ENCODE measurements around the gene ASPG. TPM values are rescaled to one million over a fixed set of nuclear protein-coding genes. Genes with fewer than 3 reads are reported as not detected.
A peak's percentile ranks its signal among the peaks of the same experiment; 100 is the strongest.

Gene ASPG
- total RNA-seq, 1 experiment from 2014 or later = not detected

GRCh38 chr14:104076743-104077142 is 8.8 kb upstream of the ASPG start:
- H3F3A ChIP-seq (ENCODE audit: insufficient read depth, low read depth) = no peaks in the 10 kb centered on the region
- no peaks in the 10 kb centered on the region for H3K4me1 ChIP-seq (replicated peaks; ENCODE audit: insufficient read depth)
- DNase-seq = no peak
- H3K27ac ChIP-seq = no peak overlapping the region
- no TSS peak for BruUV-seq (replicated peaks)
- H3K4me2 ChIP-seq = no peak overlapping the region
- no peaks in the 10 kb centered on the region for H3K36me3 ChIP-seq (ENCODE audit: low read depth)
- intact Hi-C loops (cut with micrococcal nuclease; ENCODE audit: unreplicated experiment) = loop anchor here (5.0 to 10.0 kb wide), 4 partner anchors 94 to 502 kb away; a partner anchor contains a TSS
- H4K20me1 ChIP-seq (ENCODE audit: insufficient read depth) = no peaks in the 10 kb centered on the region
- no peaks in the 10 kb centered on the region for H3K9me2 ChIP-seq (ENCODE audit: insufficient read depth)
- H3K27me3 ChIP-seq (ENCODE audit: insufficient read depth, low read depth) = peaks cover 14% of the 10 kb centered on the region; the same call in 1 of the 2 replicates
- H3K4me3 ChIP-seq = no peak overlapping the region
- TF ChIP-seq EZH2 (IDR thresholded peaks at IDR 0.05; ENCODE audit: low read depth) = no peak
- TF ChIP-seq, protein P1, sequence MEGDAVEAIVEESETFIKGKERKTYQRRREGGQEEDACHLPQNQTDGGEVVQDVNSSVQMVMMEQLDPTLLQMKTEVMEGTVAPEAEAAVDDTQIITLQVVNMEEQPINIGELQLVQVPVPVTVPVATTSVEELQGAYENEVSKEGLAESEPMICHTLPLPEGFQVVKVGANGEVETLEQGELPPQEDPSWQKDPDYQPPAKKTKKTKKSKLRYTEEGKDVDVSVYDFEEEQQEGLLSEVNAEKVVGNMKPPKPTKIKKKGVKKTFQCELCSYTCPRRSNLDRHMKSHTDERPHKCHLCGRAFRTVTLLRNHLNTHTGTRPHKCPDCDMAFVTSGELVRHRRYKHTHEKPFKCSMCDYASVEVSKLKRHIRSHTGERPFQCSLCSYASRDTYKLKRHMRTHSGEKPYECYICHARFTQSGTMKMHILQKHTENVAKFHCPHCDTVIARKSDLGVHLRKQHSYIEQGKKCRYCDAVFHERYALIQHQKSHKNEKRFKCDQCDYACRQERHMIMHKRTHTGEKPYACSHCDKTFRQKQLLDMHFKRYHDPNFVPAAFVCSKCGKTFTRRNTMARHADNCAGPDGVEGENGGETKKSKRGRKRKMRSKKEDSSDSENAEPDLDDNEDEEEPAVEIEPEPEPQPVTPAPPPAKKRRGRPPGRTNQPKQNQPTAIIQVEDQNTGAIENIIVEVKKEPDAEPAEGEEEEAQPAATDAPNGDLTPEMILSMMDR (conservative IDR thresholded peaks at IDR 0.05) = no peak
- no peak overlapping the region for H2AFZ ChIP-seq
- ChIA-PET POLR2A (ENCODE audit: unreplicated experiment) (no interaction called here), CTCF (interaction anchor here (0.6 kb wide), 1 partner anchor 225 kb away, joined by 6 read pairs; no protein-coding TSS in a partner anchor)
- H3K9me3 ChIP-seq (ENCODE audit: insufficient read depth, low read depth) = no peaks in the 10 kb centered on the region; the same call in 1 of the 2 replicates
- no peaks in the 10 kb centered on the region for H3K79me2 ChIP-seq (ENCODE audit: low read depth)

DNA sequence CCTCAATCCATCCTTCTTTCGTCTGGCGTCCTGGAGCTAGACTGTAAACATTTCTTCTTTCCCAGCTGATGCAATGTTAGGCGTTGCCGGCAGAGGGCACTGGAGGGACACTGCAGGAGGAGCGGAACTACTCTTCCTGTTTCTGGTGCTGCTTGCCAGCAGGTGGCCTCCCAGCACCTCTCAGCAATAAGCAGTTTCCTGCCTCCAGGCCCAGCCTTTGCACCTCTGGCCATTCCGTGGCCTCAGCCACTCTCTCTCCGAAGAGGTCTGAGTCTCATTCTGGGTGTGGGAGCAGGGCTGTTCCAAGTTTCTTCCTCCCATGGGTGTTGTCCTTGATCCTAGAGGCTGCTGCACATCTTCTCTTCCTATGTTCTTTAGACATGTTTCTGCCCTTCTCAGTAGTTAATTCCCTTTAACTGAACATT is 7.5 kb upstream of the ASPG start:
- intact Hi-C loops (cut with micrococcal nuclease; ENCODE audit: unreplicated experiment) = loop anchor here (1.0 to 10.0 kb wide), 6 partner anchors 53 to 563 kb away; a partner anchor contains a TSS
- Histone ChIP-seq H3F3A (ENCODE audit: insufficient read depth, low read depth) (no peaks in the 10 kb centered on the region), H3K36me3 (ENCODE audit: low read depth) (no peaks in the 10 kb centered on the region), H3K4me2 (no peak overlapping the region), H4K20me1 (ENCODE audit: insufficient read depth) (no peaks in the 10 kb centered on the region), H3K9me3 (ENCODE audit: insufficient read depth, low read depth) (no peaks in the 10 kb centered on the region; the same call in 1 of the 2 replicates), H3K27me3 (ENCODE audit: insufficient read depth, low read depth) (peaks cover 10% of the 10 kb centered on the region; the same call in 1 of the 2 replicates), H3K4me1 (replicated peaks; ENCODE audit: insufficient read depth) (no peaks in the 10 kb centered on the region), H3K4me3 (no peak overlapping the region), H2AFZ (no peak overlapping the region), H3K79me2 (ENCODE audit: low read depth) (no peaks in the 10 kb centered on the region), H3K27ac (no peak overlapping the region), H3K9me2 (ENCODE audit: insufficient read depth) (no peaks in the 10 kb centered on the region)
- BruUV-seq (replicated peaks) = no TSS peak
- CTCF ChIA-PET = interaction anchor here (0.6 to 1.6 kb wide), 5 partner anchors 15 to 613 kb away, joined by 3 to 9 read pairs (median 3); no protein-coding TSS in a partner anchor
- peak; percentile 77 to 85 for DNase-seq
- POLR2A ChIA-PET (ENCODE audit: unreplicated experiment) = interaction anchor here (0.6 to 0.7 kb wide), 2 partner anchors 83 to 609 kb away, joined by 3 read pairs; no protein-coding TSS in a partner anchor
- no peak for TF ChIP-seq EZH2 (IDR thresholded peaks at IDR 0.05; ENCODE audit: low read depth)
- TF ChIP-seq, protein P1 (conservative IDR thresholded peaks at IDR 0.05) = peak; percentile 99

GRCh38 chr14:104080376-104081260 is 4.9 kb upstream of the ASPG start:
- no peaks in the 10 kb centered on the region for H3F3A ChIP-seq (ENCODE audit: insufficient read depth, low read depth)
- H3K27me3 ChIP-seq (ENCODE audit: insufficient read depth, low read depth) = no peaks in the 10 kb centered on the region
- H4K20me1 ChIP-seq (ENCODE audit: insufficient read depth) = no peaks in the 10 kb centered on the region
- no peak overlapping the region for H3K4me3 ChIP-seq
- DNase-seq = no peak
- no peak overlapping the region for H3K4me2 ChIP-seq
- ChIA-PET POLR2A (ENCODE audit: unreplicated experiment) (no interaction called here), CTCF (no interaction called here)
- H3K79me2 ChIP-seq (ENCODE audit: low read depth) = no peaks in the 10 kb centered on the region
- no peaks in the 10 kb centered on the region for H3K36me3 ChIP-seq (ENCODE audit: low read depth)
- no peaks in the 10 kb centered on the region for H3K9me2 ChIP-seq (ENCODE audit: insufficient read depth)
- BruUV-seq (replicated peaks) = no TSS peak
- intact Hi-C loops (cut with micrococcal nuclease; ENCODE audit: unreplicated experiment) = no loop called here
- H3K9me3 ChIP-seq (ENCODE audit: insufficient read depth, low read depth) = no peaks in the 10 kb centered on the region
- no peaks in the 10 kb centered on the region for H3K4me1 ChIP-seq (replicated peaks; ENCODE audit: insufficient read depth)
- no peak overlapping the region for H3K27ac ChIP-seq
- TF ChIP-seq, protein P1 (conservative IDR thresholded peaks at IDR 0.05) = no peak
- no peak for TF ChIP-seq EZH2 (IDR thresholded peaks at IDR 0.05; ENCODE audit: low read depth)
- no peak overlapping the region for H2AFZ ChIP-seq

Measured in PC-9 (cell line).